Activated CD8-positive, alpha-beta memory T cell treated with anti-CD3 and anti-CD28 coated beads, Interleukin-2, amount 50 U/mL, for 4 hours (primary cell): Measurements from ENCODE around the gene FUT8.

Source experiments
- DNase-seq: peaks from one replicate; pipeline ENCODE4 v3.0.0-alpha.2; 2020

Gene FUT8

GRCh38 chr14:65565948-65566347, 153.4 kb downstream of the FUT8 start:
- no peak for DNase-seq

- no peak for DNase-seq
Observed at GRCh38 chr14:65566820-65567522, 154.4 kb downstream of the FUT8 start.

- no peak for DNase-seq
Observed at GRCh38 chr14:65574611-65575010, 162.1 kb downstream of the FUT8 start.

DNA sequence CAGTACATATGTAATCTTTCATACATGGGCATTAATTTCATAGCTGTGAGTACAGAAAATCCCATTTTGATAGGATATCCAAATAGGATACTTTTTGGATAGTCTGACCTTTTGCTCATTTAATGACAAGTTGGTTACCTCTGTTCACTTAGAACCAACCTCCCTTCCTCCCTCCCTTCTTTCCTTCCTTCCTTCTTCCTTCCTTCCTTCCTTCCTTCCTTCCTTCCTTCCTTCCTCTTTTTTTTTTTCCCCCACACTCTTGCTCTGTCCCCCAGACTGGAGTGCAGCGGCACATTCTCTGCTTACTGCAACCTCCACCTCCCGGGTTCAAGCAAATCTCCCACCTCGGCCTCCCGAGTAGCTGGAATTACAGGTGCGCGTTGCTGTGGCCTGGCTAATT, 162.9 kb downstream of the FUT8 start:
- no peak for DNase-seq

DNA sequence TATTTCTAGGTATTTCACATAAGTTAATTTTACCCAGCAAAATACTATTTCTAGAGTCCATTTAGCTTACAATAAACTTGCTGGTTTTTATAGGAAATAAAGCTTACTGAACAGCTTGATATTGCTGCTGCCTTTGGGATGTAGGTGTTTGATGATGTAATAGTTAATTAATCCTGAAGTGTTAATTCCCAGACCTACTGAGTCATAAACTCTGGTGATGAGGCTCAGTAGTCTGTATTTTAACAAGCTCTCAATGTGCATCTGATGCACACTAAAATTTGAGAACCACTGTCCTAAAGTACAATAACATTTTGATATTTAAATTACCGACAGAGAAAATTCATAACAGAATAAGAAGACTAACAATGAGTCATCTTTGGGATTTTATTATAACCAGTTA, 168.4 kb downstream of the FUT8 start:
- DNase-seq: no peak

GRCh38 chr14:65581378-65581777, 168.8 kb downstream of the FUT8 start:
- no peak for DNase-seq

DNA sequence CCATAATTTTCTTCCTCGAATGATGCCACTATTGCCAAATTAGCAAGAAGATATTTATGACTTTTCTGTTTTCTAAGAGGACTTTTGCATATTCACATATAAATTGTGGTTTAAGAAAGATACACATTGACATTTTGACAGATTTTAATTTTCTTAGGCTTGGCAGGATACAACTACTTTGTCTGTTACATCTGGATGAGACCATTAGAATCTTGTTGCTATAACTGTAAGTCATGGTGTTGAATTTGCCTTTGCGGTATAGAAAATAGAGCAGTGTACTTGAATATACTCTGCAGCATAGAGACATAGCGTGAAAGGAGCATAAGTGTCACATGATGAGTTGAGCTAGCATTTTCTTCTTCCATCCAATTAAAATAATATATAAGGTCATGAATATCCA, 169.3 kb downstream of the FUT8 start:
- no peak for DNase-seq

GRCh38 chr14:65585216-65585615, 172.7 kb downstream of the FUT8 start:
- no peak for DNase-seq

DNA sequence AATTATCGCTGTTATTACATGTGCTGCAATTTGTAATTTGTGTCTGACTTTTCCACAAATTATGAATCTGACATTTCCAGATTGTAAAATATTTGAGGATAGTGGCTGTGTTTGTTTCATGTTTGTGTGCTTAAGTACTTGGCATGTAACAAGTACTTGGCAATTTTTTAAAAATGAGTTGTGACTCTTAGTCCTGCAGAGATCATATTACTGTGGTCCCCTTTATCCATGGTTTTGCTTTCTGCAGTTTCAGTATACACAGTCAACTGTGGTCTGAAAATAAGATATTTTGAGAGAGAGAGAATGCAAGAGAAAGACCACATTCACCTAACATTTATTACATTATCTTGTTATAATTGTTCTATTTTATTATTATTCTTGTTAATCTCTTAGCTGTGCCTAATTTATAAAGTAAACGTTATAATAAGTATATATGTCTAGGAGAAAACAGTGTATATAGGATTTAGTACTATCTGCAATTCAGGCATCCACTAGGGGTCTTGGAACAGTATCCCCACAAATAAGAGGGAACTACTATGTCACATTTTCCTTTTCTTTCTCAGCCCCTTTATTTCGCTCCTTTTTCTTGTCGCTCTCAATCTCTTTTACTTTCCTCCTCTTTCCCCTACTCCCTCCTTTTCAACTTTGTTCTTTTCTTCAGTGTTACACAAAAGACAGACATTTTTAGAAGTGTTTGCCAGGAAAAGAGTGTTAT, 176.1 kb downstream of the FUT8 start:
- DNase-seq: no peak

- DNase-seq: no peak
Observed at GRCh38 chr14:65594153-65594881, 181.8 kb downstream of the FUT8 start.

DNA sequence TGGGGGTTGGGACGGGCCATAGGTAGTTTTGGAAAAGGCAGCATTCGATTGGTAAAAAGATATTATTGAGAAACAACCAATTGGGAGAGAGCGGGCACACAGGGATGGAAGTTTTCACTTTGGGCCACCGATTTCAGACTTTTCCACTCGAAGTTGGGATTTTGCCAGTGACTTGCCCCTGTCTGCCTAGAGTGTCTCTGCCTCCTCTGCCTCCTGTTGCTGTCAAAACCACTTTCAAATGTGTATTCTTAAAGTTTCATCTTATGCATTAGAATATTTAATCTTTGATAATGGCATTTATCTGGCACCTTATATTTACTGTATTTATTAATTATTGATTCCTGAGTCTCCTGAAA, 182.3 kb downstream of the FUT8 start:
- DNase-seq: no peak

DNA sequence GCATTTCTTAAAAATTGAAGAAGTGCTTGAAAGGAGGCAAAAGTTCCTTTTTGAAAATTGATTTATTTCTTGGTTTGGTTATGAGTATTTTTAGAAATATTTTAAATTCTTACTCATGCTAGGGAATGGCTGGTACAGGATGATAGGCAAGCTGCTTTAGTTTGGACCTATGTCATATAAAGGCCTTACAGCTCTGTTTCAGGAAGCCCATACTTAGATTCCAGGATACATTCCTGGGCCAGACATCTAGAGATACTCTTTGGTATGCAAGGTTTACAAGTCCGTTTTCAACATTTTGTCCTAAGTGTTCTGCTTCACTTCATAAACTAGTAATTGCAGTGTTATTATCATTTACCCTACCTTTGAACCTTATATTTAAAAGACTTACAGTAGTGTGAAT, 186.8 kb downstream of the FUT8 start:
- no peak for DNase-seq

DNA sequence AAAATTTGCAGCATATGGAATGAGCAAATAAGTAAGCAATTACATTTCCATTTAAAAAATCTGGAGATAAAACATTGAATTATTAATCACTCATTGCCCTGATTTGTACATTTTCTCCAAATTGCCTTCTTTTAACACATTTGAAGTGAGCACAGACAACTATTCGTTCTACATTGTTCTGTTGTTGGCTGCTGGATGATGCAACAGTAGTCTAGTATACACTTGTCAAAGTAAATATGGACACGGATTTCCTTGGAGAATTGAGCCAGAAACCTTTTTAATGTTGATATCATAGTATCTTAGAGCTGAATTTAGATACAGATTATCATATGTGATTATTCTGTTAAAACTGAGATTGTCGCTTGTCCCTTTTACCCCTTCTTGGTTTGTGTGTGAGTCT, 188.2 kb downstream of the FUT8 start:
- DNase-seq: no peak

- no peak for DNase-seq
Observed at GRCh38 chr14:65604535-65604934, 192.0 kb downstream of the FUT8 start.

DNA sequence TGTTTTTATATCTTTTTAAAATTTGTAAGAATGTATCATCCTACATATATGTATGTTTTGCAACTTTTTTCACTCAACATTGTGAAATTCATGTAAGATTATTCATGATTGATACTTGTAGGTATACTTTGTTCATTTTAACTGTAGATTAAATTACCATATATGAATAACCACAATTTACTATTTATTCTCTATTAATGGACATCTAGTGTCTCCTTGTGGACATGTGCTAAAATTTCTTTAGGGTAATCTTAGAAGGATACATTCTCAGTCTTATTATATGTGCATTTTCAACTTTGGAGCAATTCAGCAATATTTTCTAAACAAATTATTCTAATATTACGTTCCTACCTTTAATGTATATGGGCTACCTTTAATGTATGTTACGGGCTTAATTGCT, 192.4 kb downstream of the FUT8 start:
- no peak for DNase-seq

GRCh38 chr14:65606460-65606859, 193.9 kb downstream of the FUT8 start:
- DNase-seq: no peak

- DNase-seq: no peak
Observed at GRCh38 chr14:65613131-65613650, 200.7 kb downstream of the FUT8 start.

DNA sequence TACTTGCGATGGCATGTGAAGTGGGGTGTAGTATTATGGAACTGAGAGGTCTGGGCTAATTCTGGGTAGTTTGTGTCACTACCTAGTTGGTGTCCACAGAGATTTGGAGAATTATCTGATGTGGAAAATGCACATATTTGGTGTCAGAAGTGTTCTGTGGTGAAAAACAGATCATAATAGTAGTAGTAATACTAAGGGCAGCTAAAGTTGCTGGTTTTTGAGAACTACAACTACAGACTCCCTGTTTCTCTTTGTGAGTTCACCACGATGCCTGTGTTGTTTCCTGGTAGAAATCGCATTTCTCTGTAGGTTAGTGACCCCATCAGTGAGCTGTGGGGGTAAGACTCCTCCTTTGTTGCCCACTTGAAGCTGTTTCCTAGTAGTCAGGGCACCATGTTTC, 206.5 kb downstream of the FUT8 start:
- DNase-seq: no peak

DNA sequence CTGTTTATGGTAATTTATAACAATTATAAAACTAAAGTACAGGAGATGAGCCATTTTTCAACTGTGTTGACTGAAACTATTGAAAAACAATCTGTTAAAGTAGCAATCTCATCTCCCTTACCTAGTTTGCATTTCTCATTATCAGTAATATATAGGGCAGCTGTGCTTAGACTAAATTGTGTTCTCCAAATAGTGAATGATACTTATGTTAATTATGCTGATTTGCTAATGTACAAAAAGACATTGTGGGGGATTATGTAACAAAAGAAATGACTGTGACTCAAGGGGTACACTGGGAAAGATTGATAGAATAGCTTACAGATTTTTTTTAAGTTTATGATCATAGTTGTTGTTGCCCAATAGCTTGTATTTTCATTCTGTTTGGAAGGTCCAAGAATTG, 207.7 kb downstream of the FUT8 start:
- DNase-seq: no peak

- DNase-seq: no peak
Observed at GRCh38 chr14:65622703-65623102, 210.2 kb downstream of the FUT8 start.

- no peak for DNase-seq
Observed at GRCh38 chr14:65623759-65624158, 211.2 kb downstream of the FUT8 start.

DNA sequence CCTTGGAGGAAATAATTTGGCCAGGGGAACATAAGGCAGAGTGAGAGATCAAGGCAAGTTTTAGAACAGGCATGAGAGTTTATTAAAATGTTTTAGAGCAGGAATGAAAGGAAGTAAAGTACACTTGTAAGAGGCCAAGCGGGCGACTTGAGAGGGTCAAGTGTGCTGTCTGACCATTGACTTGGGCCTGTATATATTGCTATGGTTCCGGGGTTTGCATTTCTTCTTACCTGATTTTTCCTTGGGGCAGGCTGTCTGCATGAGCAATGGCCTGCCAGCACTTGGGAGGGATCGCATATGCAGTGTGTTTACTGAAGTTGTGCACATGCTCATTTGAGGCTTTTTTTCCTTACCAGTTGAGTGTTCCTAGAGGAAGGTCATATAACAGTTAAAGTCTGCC, 214.8 kb downstream of the FUT8 start:
- no peak for DNase-seq

DNA sequence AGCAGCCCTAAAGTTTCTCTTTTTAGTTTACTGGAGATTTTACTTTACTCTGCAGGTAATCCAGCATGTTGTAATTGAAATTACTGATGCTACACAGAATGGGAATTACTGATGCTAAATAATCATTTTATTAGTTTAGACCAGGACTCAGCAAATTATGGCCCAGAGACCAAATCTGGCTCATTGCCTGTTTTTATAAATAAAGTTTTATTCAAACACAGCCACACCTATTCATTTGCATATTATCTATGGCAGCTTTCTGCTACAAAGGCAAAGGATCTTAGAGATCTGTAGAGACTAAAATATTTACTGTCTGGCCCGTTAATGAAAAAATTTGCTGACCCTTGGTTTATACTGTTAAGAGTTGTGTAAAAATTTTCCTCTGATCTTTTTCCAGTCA, 216.1 kb downstream of the FUT8 start:
- DNase-seq: no peak

- no peak for DNase-seq
Observed at GRCh38 chr14:65631040-65631439, 218.5 kb downstream of the FUT8 start.
